Measurements from ENCODE around the gene BMAL2. TPM values are rescaled to one million over a fixed set of nuclear protein-coding genes. Genes with fewer than 3 reads are reported as not detected.

BMAL2 gene
- total and polyA plus RNA-seq, 2 donors (not counting 1 experiment from before 2014, with no cell fraction given) = 15.5 to 44.9 TPM

GRCh38 chr12:27336282-27336653, 3.6 kb downstream of the BMAL2 start:
- H2AFZ ChIP-seq (ENCODE audit: low read length) = no peak overlapping the region
- peaks cover 61% of the 10 kb centered on the region for H3K79me2 ChIP-seq (ENCODE audit: control insufficient read depth, insufficient read depth, low read length)
- H3K9me3 ChIP-seq (ENCODE audit: control insufficient read depth, insufficient read depth, low read depth, low read length) = no peaks in the 10 kb centered on the region
- no peak for TF ChIP-seq CTCF (conservative IDR thresholded peaks at IDR 0.05 in 1 of 2, IDR thresholded peaks at IDR 0.05 in 1 of 2; ENCODE audit: low read depth in 1 of 2, low read length in 2 of 2)
- no peak for TF ChIP-seq EZH2 (IDR thresholded peaks at IDR 0.05; ENCODE audit: low read length, missing control alignments)
- peaks cover 9% of the 10 kb centered on the region for H3K4me1 ChIP-seq (ENCODE audit: control insufficient read depth, extremely low read depth, insufficient read depth, low read length)
- no peaks in the 10 kb centered on the region for H3K27me3 ChIP-seq (ENCODE audit: control insufficient read depth, insufficient read depth, low read length)
- no peaks in the 10 kb centered on the region for H4K20me1 ChIP-seq (ENCODE audit: control insufficient read depth, extremely low read depth, insufficient read depth, low read length)
- no peak overlapping the region for H3K27ac ChIP-seq (ENCODE audit: insufficient read depth, low read length)
- no peaks in the 10 kb centered on the region for H3K36me3 ChIP-seq (ENCODE audit: control insufficient read depth, insufficient read depth, low read length)
- H3K9ac ChIP-seq (ENCODE audit: insufficient read depth, low read length) = no peak overlapping the region
- H3K4me2 ChIP-seq (ENCODE audit: extremely low read depth, insufficient read depth, low read length) = no peak overlapping the region
- H3K4me3 ChIP-seq (replicated peaks in 1 of 4; ENCODE audit: control extremely low read depth in 1 of 4, insufficient read depth in 1 of 4, low read depth in 3 of 4, low read length in 4 of 4) = no peak overlapping the region
- DNase-seq (ENCODE audit: low read depth in 2 of 2) = no peak

DNA sequence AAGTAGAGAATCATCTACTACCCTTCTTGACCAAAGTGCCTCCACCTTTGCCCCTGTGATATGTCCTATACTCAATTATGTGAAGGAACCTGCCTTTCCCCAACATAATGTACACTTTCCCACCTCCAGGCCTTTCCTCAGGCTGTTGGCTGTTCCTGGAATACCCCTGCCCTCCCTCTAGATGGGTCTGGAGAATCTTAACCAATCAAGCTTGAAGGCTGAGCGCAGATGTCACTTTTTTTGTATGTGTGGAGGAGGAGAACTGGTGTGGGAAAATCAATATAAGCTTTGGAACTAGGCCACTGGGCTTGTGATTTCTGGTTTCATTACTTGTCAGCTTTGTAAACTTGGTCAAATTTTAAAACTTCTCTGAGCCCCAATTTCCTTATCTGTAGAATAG, 4.7 kb downstream of the BMAL2 start:
- Histone ChIP-seq H3K27ac (ENCODE audit: insufficient read depth, low read length) (no peak overlapping the region), H3K4me2 (ENCODE audit: extremely low read depth, insufficient read depth, low read length) (no peak overlapping the region), H3K79me2 (ENCODE audit: control insufficient read depth, insufficient read depth, low read length) (peaks cover 69% of the 10 kb centered on the region), H4K20me1 (ENCODE audit: control insufficient read depth, extremely low read depth, insufficient read depth, low read length) (no peaks in the 10 kb centered on the region), H3K9ac (ENCODE audit: insufficient read depth, low read length) (no peak overlapping the region), H3K4me3 (replicated peaks in 1 of 4; ENCODE audit: control extremely low read depth in 1 of 4, insufficient read depth in 1 of 4, low read depth in 3 of 4, low read length in 4 of 4) (no peak overlapping the region), H3K36me3 (ENCODE audit: control insufficient read depth, insufficient read depth, low read length) (no peaks in the 10 kb centered on the region), H3K9me3 (ENCODE audit: control insufficient read depth, insufficient read depth, low read depth, low read length) (no peaks in the 10 kb centered on the region), H3K27me3 (ENCODE audit: control insufficient read depth, insufficient read depth, low read length) (no peaks in the 10 kb centered on the region), H2AFZ (ENCODE audit: low read length) (no peak overlapping the region), H3K4me1 (ENCODE audit: control insufficient read depth, extremely low read depth, insufficient read depth, low read length) (peaks cover 3% of the 10 kb centered on the region)
- DNase-seq (ENCODE audit: low read depth in 2 of 2) = no peak
- TF ChIP-seq EZH2 (IDR thresholded peaks at IDR 0.05; ENCODE audit: low read length, missing control alignments) (no peak), CTCF (conservative IDR thresholded peaks at IDR 0.05 in 1 of 2, IDR thresholded peaks at IDR 0.05 in 1 of 2; ENCODE audit: low read depth in 1 of 2, low read length in 2 of 2) (no peak)

GRCh38 chr12:27338473-27338872, 5.8 kb downstream of the BMAL2 start:
- Histone ChIP-seq H3K79me2 (ENCODE audit: control insufficient read depth, insufficient read depth, low read length) (peaks cover 67% of the 10 kb centered on the region), H3K4me2 (ENCODE audit: extremely low read depth, insufficient read depth, low read length) (no peak overlapping the region), H3K4me3 (replicated peaks in 1 of 4; ENCODE audit: control extremely low read depth in 1 of 4, insufficient read depth in 1 of 4, low read depth in 3 of 4, low read length in 4 of 4) (no peak overlapping the region), H3K9me3 (ENCODE audit: control insufficient read depth, insufficient read depth, low read depth, low read length) (no peaks in the 10 kb centered on the region), H3K4me1 (ENCODE audit: control insufficient read depth, extremely low read depth, insufficient read depth, low read length) (peaks cover 2% of the 10 kb centered on the region), H3K36me3 (ENCODE audit: control insufficient read depth, insufficient read depth, low read length) (no peaks in the 10 kb centered on the region), H2AFZ (ENCODE audit: low read length) (no peak overlapping the region), H3K27me3 (ENCODE audit: control insufficient read depth, insufficient read depth, low read length) (no peaks in the 10 kb centered on the region), H3K27ac (ENCODE audit: insufficient read depth, low read length) (no peak overlapping the region), H4K20me1 (ENCODE audit: control insufficient read depth, extremely low read depth, insufficient read depth, low read length) (no peaks in the 10 kb centered on the region), H3K9ac (ENCODE audit: insufficient read depth, low read length) (no peak overlapping the region)
- DNase-seq (ENCODE audit: low read depth in 2 of 2) = no peak
- TF ChIP-seq CTCF (conservative IDR thresholded peaks at IDR 0.05 in 1 of 2, IDR thresholded peaks at IDR 0.05 in 1 of 2; ENCODE audit: low read depth in 1 of 2, low read length in 2 of 2) (no peak), EZH2 (IDR thresholded peaks at IDR 0.05; ENCODE audit: low read length, missing control alignments) (no peak)

All from fibroblast of lung (primary cell).